ENCODE results near the gene GYS1.

GYS1 gene

GRCh38 chr19:49017666-49018351, 24.7 kb upstream of the GYS1 start:
- no peak for DNase-seq

GRCh38 chr19:49017041-49017665, 24.0 kb upstream of the GYS1 start, which contains the start of gene LHB:
Gene LHB (minus strand): TSS chr19:49017091. CDS start chr19:49017081, 10 bp downstream.
- DNase-seq: no peak

- DNase-seq: no peak
Observed at GRCh38 chr19:49016067-49016839, 23.1 kb upstream of the GYS1 start.

GRCh38 chr19:49014870-49015255, 21.8 kb upstream of the GYS1 start:
- DNase-seq: no peak

GRCh38 chr19:49014123-49014869, 21.2 kb upstream of the GYS1 start:
- no peak for DNase-seq

GRCh38 chr19:49011194-49011593, 18.1 kb upstream of the GYS1 start:
- DNase-seq: no peak

- DNase-seq: no peak
Observed at GRCh38 chr19:49010453-49010852, 17.3 kb upstream of the GYS1 start.

- no peak for DNase-seq
Observed at GRCh38 chr19:49009828-49010227, 16.7 kb upstream of the GYS1 start.

GRCh38 chr19:49006905-49007304, 13.8 kb upstream of the GYS1 start:
- no peak for DNase-seq

- no peak for DNase-seq
Observed at GRCh38 chr19:49004964-49005614, 12.0 kb upstream of the GYS1 start.

- no peak for DNase-seq
Observed at GRCh38 chr19:49004133-49004532, 11.0 kb upstream of the GYS1 start.

GRCh38 chr19:48999481-49000325, 6.6 kb upstream of the GYS1 start:
- DNase-seq: no peak

GRCh38 chr19:48997972-48998371, 4.9 kb upstream of the GYS1 start:
- no peak for DNase-seq

- DNase-seq: no peak
Observed at GRCh38 chr19:48994035-48994386, 902 bp upstream of the GYS1 start.

- no peak for DNase-seq
Observed at GRCh38 chr19:48992581-48993174, 431 bp downstream of the GYS1 start.

- DNase-seq: no peak
Observed at GRCh38 chr19:48991873-48992580, 1.1 kb downstream of the GYS1 start.

GRCh38 chr19:48991011-48991609, 2.0 kb downstream of the GYS1 start:
- DNase-seq: no peak

GRCh38 chr19:48990400-48990799, 2.7 kb downstream of the GYS1 start:
- DNase-seq: no peak

GRCh38 chr19:48989701-48990291, 3.3 kb downstream of the GYS1 start:
- DNase-seq: no peak

GRCh38 chr19:48988860-48989259, 4.2 kb downstream of the GYS1 start:
- no peak for DNase-seq

Measured in GF-D8 (cell line).